GM12872 (cell line): ENCODE data around the gene SVOPL.

Experiments
- TF ChIP-seq, protein P1 (sequence below): IDR thresholded peaks from 3 replicates; pipeline ENCODE4 v1.5.1; 2011; ENCODE audit warnings: low read depth, mild to moderate bottlenecking, low read length, moderate library complexity; ENCODE audit not compliant: insufficient read depth

The SVOPL gene

DNA sequence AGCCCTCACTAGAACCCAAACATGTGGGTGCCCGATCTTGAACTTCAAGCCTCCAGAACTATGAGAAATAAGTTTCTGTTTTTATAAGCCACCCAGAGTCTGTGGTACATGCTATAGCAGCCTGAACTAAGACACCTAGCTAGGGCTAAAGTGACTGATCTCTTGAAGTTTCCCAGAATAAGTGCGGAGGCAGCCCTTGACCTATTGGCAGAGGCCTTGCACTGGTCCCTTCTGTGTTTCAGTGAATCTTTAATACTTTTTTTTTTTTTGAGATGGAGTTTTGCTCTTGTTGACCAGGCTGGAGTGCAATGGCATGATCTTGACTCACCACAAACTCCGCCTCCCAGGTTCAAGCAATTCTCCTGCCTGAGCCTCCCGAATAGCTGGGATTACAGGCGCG is 85.1 kb downstream of the SVOPL start:
- TF ChIP-seq, protein P1, sequence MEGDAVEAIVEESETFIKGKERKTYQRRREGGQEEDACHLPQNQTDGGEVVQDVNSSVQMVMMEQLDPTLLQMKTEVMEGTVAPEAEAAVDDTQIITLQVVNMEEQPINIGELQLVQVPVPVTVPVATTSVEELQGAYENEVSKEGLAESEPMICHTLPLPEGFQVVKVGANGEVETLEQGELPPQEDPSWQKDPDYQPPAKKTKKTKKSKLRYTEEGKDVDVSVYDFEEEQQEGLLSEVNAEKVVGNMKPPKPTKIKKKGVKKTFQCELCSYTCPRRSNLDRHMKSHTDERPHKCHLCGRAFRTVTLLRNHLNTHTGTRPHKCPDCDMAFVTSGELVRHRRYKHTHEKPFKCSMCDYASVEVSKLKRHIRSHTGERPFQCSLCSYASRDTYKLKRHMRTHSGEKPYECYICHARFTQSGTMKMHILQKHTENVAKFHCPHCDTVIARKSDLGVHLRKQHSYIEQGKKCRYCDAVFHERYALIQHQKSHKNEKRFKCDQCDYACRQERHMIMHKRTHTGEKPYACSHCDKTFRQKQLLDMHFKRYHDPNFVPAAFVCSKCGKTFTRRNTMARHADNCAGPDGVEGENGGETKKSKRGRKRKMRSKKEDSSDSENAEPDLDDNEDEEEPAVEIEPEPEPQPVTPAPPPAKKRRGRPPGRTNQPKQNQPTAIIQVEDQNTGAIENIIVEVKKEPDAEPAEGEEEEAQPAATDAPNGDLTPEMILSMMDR = no peak

DNA sequence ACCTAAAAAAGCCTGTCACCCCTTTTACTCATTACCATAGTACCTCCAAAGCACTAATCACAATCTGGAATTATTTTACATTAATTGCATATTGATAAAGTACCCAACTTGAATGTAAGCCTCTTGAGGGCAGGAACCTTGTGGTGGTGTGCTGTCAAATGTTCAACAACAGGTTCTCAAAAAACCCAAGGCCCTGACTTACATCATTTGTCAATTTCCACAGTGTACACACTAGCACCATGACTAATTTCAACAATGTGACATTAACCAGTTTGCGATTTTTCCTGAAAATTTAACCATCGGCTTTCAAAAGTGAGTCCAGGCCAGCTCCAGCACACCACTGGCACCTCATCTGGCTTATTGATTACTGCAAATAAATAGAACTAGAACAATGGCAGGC is 87.5 kb downstream of the SVOPL start:
- TF ChIP-seq, protein P1 = no peak

DNA sequence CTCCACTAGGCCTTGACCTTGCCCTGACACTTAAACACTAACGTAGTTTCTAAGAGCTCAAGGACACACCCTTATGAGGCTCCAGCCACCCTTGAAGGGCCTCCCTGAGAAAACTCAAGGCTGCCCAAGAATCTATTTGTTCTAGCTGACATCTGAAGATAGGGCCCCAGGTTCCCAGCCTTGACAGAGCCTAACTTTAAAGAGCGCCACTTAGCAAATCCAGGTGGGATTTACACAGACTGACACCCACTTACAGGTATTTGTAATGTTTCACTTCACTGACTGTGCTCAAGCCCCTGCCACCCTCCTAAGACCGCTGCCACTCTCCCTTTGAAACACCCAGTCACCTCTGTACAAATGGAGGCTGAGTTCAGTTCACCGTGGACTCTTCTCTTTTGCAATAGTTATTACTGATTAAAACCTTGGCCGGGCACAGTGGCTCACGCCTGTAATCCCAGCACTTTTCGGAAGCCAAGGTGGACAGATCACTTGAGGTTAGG is 90.4 kb downstream of the SVOPL start:
- TF ChIP-seq, protein P1 = no peak

DNA sequence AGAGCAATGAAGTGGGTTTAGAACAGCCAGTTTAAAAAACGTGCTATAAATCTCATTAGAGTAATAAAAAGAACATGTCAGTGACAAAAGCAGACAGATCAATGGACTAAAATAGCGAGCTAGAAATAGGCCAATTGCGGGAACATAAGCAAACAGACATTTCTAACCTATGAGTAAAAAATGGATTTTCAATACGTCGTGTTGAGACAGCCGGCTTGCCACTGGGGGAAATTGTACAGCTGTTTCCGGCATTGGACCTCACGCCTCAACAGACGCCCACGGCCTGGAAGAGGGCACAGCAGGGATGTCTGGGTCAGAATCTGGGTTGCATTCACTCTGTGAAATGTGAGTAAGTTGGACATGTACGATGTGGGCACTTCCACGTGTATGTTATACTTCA is 92.9 kb downstream of the SVOPL start:
- TF ChIP-seq, protein P1 = no peak

DNA sequence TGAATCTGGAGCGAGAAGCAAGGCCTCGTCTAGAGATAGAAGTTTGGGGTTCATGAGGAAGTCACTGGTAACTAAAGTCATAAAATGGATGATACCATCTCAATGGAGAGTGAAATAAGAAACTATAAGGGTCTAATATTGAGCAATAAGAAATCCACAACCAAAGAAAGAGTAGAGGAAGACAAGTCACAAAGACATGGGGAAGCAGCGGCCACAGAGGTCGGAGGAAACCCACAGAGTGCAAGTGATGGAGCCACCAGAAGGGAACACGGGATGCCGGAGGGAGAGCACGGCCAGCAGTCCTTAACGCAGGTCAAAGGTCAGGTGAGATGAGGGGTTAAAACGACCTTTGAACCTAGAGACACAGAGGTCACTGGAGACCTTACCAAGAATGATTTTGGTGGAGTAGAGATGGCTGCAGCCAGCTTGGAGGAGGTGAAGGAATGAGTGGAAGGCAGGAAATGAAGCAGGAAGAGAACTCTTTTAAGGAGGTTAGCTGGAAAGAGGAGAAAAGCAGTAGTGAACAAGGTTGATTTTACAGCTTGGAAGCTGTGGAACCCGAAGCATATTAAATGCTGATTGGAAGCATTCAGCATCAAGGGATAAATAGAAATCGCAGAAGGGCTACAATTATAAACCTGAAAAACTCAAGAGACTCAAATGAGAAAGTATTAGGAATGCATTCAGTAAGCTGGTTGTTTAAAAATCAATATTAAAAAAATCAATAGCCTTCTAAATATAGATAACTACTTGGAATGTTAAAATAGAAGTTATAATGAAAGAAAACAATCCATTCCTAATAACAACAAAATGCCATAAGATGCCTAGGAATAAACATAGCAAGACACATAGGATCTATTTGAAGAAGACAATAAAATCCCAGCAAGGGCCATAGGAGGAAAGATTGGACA is 93.7 kb downstream of the SVOPL start:
- TF ChIP-seq, protein P1 = no peak

DNA sequence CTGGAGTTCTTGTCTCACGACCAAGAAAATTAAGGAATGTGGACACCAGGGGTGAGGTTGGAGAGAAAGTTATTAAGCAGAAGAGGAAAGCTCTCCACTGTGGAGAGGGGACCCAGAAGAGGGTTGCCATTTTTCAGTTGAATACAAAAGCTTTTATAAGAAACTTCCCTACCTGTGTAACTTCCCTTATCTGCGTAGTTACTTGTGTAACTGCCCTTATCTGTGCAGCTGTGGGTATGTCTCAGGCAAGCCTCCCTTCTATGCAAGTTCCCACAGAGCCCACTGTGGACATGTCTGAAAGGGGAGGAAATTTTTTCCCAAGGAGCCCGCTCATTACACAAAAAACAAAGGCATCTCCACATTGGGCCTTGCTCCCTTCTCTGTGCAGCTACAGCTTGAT is 94.9 kb downstream of the SVOPL start:
- TF ChIP-seq, protein P1 = no peak

DNA sequence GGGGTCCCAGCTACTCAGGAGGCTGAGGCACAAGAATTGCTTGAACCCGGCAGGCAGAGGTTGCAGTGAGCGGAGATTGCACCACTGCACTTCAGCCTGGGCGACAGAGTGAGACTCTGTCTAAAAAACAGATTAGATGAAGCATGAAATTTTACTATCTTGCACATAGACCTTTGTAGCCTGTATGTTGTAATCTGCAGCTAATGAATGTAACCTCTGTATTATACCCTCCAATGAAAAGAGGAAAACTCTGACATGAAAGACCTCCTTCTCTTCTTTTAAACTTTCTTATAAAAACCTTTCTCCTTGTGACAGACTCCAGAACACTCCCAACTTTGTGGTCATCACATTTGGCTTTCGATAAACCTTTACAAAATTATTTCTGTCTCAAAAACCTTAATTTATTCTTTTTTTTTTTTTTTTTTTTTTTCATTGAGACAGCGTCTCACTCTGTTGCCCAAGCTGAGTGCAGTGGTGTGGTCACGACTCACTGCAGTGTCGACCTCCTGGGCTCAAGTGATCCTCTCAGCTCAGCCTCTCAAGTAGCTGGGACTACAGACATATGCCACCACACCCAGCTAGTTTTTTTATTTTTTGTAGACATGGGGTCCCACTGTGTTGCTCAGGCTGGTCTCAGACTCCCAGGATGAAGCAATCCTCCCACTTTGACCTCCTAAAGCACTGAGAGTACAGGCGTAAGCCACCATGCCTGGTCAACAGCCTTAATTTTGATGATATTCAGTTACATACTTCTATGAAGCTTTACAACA is 97.4 kb downstream of the SVOPL start:
- TF ChIP-seq, protein P1 = no peak
